ENCODE measurements around the gene ZNF684. TPM values are rescaled to one million over a fixed set of nuclear protein-coding genes. Genes with fewer than 3 reads are reported as not detected.

The ZNF684 gene
- total and polyA plus RNA-seq, 9 of the 15 experiments (the other 6 are each of a cell fraction or from before 2014, with no cell fraction given): 4.8 to 8.8 (median 5.5) TPM

DNA sequence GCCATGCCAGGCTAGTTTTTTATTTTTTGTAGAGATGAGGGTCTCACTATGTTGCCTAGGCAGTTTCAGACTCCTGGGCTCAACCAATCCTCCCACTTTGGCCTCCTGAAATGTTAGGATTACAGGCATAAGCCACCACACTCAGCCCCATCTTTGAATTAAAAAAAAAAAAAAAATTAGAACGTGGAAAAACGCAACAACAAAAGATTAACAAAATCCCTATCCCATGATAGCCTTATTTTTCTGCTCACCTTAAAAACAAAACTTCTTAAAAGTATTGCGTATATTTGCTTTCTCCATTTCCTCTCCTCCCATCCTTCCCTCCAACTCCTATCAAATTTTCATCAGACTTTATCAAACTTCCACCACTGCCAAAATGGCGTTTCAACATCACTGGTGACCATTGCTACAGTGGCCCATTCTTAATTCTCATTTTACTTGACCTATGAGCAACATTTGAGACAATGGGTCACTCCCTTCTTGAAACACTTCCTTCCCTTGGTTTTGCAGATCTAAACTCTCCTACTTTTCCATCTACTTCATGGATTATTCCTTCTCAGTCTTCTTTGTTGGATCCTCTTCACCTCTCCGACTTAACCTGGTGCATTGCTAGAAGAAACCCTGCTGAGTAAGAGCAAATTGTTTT, 579 bp upstream of the ZNF684 start (continued):
- TF ChIP-seq, protein P1, sequence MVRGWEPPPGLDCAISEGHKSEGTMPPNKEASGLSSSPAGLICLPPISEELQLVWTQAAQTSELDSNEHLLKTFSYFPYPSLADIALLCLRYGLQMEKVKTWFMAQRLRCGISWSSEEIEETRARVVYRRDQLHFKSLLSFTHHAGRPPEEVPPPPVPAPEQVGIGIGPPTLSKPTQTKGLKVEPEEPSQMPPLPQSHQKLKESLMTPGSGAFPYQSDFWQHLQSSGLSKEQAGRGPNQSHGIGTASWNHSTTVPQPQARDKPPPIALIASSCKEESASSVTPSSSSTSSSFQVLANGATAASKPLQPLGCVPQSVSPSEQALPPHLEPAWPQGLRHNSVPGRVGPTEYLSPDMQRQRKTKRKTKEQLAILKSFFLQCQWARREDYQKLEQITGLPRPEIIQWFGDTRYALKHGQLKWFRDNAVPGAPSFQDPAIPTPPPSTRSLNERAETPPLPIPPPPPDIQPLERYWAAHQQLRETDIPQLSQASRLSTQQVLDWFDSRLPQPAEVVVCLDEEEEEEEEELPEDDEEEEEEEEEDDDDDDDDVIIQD (CRISPR knock-in tag; IDR thresholded peaks at IDR 0.05): no peak
- TF ChIP-seq ZFP36 (IDR thresholded peaks at IDR 0.05; ENCODE audit: low read depth, low read length, partially characterized antibody) (no peak), MTA3 (IDR thresholded peaks at IDR 0.05; ENCODE audit: borderline replicate concordance) (no peak; the same call in 1 of the 2 replicates), ESRRB (CRISPR knock-in tag; IDR thresholded peaks at IDR 0.05; ENCODE audit: borderline replicate concordance) (no peak), MYC (IDR thresholded peaks at IDR 0.05; ENCODE audit: low read depth, low read length) (no peak), MYC (CRISPR knock-in tag; IDR thresholded peaks at IDR 0.05; ENCODE audit: borderline replicate concordance, low read depth) (no peak), ILK (tag; IDR thresholded peaks at IDR 0.05; ENCODE audit: borderline replicate concordance, low read depth) (no peak), ZNF282 (CRISPR knock-in tag; IDR thresholded peaks at IDR 0.05) (no peak), DEAF1 (CRISPR knock-in tag; IDR thresholded peaks at IDR 0.05) (no peak), ZNF75A (CRISPR knock-in tag; IDR thresholded peaks at IDR 0.05) (no peak), ZBTB1 (CRISPR knock-in tag; IDR thresholded peaks at IDR 0.05; ENCODE audit: borderline replicate concordance, low read depth) (no peak), CHD2 (IDR thresholded peaks at IDR 0.05; ENCODE audit: low read depth, low read length) (no peak), ZNF586 (CRISPR knock-in tag; conservative IDR thresholded peaks at IDR 0.05) (no peak), ZNF785 (CRISPR knock-in tag; IDR thresholded peaks at IDR 0.05) (no peak)
- TF ChIP-seq, protein P2, sequence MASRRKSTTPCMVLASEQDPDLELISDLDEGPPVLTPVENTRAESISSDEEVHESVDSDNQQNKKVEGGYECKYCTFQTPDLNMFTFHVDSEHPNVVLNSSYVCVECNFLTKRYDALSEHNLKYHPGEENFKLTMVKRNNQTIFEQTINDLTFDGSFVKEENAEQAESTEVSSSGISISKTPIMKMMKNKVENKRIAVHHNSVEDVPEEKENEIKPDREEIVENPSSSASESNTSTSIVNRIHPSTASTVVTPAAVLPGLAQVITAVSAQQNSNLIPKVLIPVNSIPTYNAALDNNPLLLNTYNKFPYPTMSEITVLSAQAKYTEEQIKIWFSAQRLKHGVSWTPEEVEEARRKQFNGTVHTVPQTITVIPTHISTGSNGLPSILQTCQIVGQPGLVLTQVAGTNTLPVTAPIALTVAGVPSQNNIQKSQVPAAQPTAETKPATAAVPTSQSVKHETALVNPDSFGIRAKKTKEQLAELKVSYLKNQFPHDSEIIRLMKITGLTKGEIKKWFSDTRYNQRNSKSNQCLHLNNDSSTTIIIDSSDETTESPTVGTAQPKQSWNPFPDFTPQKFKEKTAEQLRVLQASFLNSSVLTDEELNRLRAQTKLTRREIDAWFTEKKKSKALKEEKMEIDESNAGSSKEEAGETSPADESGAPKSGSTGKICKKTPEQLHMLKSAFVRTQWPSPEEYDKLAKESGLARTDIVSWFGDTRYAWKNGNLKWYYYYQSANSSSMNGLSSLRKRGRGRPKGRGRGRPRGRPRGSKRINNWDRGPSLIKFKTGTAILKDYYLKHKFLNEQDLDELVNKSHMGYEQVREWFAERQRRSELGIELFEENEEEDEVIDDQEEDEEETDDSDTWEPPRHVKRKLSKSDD (conservative IDR thresholded peaks at IDR 0.05; ENCODE audit: low read length): no peak
- TF ChIP-seq, protein P3, sequence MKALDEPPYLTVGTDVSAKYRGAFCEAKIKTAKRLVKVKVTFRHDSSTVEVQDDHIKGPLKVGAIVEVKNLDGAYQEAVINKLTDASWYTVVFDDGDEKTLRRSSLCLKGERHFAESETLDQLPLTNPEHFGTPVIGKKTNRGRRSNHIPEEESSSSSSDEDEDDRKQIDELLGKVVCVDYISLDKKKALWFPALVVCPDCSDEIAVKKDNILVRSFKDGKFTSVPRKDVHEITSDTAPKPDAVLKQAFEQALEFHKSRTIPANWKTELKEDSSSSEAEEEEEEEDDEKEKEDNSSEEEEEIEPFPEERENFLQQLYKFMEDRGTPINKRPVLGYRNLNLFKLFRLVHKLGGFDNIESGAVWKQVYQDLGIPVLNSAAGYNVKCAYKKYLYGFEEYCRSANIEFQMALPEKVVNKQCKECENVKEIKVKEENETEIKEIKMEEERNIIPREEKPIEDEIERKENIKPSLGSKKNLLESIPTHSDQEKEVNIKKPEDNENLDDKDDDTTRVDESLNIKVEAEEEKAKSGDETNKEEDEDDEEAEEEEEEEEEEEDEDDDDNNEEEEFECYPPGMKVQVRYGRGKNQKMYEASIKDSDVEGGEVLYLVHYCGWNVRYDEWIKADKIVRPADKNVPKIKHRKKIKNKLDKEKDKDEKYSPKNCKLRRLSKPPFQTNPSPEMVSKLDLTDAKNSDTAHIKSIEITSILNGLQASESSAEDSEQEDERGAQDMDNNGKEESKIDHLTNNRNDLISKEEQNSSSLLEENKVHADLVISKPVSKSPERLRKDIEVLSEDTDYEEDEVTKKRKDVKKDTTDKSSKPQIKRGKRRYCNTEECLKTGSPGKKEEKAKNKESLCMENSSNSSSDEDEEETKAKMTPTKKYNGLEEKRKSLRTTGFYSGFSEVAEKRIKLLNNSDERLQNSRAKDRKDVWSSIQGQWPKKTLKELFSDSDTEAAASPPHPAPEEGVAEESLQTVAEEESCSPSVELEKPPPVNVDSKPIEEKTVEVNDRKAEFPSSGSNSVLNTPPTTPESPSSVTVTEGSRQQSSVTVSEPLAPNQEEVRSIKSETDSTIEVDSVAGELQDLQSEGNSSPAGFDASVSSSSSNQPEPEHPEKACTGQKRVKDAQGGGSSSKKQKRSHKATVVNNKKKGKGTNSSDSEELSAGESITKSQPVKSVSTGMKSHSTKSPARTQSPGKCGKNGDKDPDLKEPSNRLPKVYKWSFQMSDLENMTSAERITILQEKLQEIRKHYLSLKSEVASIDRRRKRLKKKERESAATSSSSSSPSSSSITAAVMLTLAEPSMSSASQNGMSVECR (CRISPR knock-in tag; IDR thresholded peaks at IDR 0.05): no peak
- TF ChIP-seq, protein P4, sequence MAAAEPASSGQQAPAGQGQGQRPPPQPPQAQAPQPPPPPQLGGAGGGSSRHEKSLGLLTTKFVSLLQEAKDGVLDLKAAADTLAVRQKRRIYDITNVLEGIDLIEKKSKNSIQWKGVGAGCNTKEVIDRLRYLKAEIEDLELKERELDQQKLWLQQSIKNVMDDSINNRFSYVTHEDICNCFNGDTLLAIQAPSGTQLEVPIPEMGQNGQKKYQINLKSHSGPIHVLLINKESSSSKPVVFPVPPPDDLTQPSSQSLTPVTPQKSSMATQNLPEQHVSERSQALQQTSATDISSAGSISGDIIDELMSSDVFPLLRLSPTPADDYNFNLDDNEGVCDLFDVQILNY (CRISPR knock-in tag; IDR thresholded peaks at IDR 0.05): no peak

Measured in K562 (cell line).